Gastrocnemius medialis (tissue), 4 donors: ENCODE results near the gene RP2.

Experiments
- POLR2A ChIP-seq, 2 donors: fragments of 450-650 bp; IDR thresholded peaks; one replicate each; pipeline ENCODE4 v1.6.1; 2017; ENCODE audit warnings: antibody characterized with exemption in 2 of 2, mild to moderate bottlenecking in 2 of 2, moderate library complexity in 2 of 2
- TF ChIP-seq, protein P1 (sequence below), 5 experiments: fragments of 450-650 bp in 3 of 5; fragments of 200-600 bp in 2 of 5; sonication (generic) in 2 of 5; IDR thresholded peaks in 4 of 5; conservative IDR thresholded peaks in 1 of 5; 1 replicate in 4 of 5; 2 replicates in 1 of 5; pipeline ENCODE4 v1.5.1; 2016 to 2019; ENCODE audit warnings: antibody characterized with exemption in 5 of 5, mild to moderate bottlenecking in 3 of 5, moderate library complexity in 3 of 5

GRCh38 chrX:46865281-46865680 is 28.4 kb downstream of the RP2 start:
- TF ChIP-seq, protein P1, sequence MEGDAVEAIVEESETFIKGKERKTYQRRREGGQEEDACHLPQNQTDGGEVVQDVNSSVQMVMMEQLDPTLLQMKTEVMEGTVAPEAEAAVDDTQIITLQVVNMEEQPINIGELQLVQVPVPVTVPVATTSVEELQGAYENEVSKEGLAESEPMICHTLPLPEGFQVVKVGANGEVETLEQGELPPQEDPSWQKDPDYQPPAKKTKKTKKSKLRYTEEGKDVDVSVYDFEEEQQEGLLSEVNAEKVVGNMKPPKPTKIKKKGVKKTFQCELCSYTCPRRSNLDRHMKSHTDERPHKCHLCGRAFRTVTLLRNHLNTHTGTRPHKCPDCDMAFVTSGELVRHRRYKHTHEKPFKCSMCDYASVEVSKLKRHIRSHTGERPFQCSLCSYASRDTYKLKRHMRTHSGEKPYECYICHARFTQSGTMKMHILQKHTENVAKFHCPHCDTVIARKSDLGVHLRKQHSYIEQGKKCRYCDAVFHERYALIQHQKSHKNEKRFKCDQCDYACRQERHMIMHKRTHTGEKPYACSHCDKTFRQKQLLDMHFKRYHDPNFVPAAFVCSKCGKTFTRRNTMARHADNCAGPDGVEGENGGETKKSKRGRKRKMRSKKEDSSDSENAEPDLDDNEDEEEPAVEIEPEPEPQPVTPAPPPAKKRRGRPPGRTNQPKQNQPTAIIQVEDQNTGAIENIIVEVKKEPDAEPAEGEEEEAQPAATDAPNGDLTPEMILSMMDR (IDR thresholded peaks at IDR 0.05 in 4 of 5, conservative IDR thresholded peaks at IDR 0.05 in 1 of 5): no peak
- no peak for TF ChIP-seq POLR2A (IDR thresholded peaks at IDR 0.05)
